Measurements from ENCODE around the gene ITGBL1. TPM values are rescaled to one million over a fixed set of nuclear protein-coding genes. Genes with fewer than 3 reads are reported as not detected.

Gene ITGBL1
- polyA plus RNA-seq, 3 donors: not detected

GRCh38 chr13:101490406-101491015, 38.0 kb downstream of the ITGBL1 start:
- Mint-ChIP-seq H3K4me1 (no peaks in the 10 kb centered on the region), H3K36me3 (no peaks in the 10 kb centered on the region), H3K4me3 (no peak overlapping the region), H3K27me3 (ENCODE audit: low read depth in 3 of 3) (peaks cover 0 to 1% (median 0%) of the 10 kb centered on the region in 3 donors), H3K27ac (no peak overlapping the region), H3K9me3 (peaks cover 0 to 4% (median 0%) of the 10 kb centered on the region in 7 donors)
- Histone ChIP-seq H3K4me1 (ENCODE audit: control insufficient read depth in 1 of 2, insufficient read depth in 2 of 2, low read length in 2 of 2) (no peaks in the 10 kb centered on the region), H3K9me3 (replicated peaks in 1 of 2; ENCODE audit: control insufficient read depth in 1 of 2, insufficient read depth in 1 of 2, low read length in 2 of 2) (no peaks in the 10 kb centered on the region), H2AFZ (ENCODE audit: insufficient read depth, low read depth, low read length, poor library complexity, severe bottlenecking) (no peak overlapping the region), H4K20me1 (ENCODE audit: insufficient read depth, low read length) (no peaks in the 10 kb centered on the region), H3K36me3 (replicated peaks in 1 of 2; ENCODE audit: control insufficient read depth in 1 of 2, insufficient read depth in 2 of 2, low read length in 2 of 2) (no peaks in the 10 kb centered on the region), H3K27ac (ENCODE audit: low read depth in 1 of 2, low read length in 2 of 2) (no peak overlapping the region), H3K4me2 (replicated peaks; ENCODE audit: extremely low read depth, low read length, poor library complexity, severe bottlenecking) (no peak overlapping the region), H3K9ac (ENCODE audit: insufficient read depth, low read length, poor library complexity, severe bottlenecking) (no peak overlapping the region), H3K4me3 (replicated peaks in 1 of 3; ENCODE audit: low read depth in 2 of 3, low read length in 3 of 3) (no peak overlapping the region), H3K27me3 (ENCODE audit: control insufficient read depth in 2 of 2, insufficient read depth in 2 of 2, low read length in 2 of 2) (no peaks in the 10 kb centered on the region), H3K79me2 (ENCODE audit: insufficient read depth, low read length) (no peaks in the 10 kb centered on the region)
- no peak for TF ChIP-seq CTCF (IDR thresholded peaks at IDR 0.05)
- intact Hi-C loops (cut with micrococcal nuclease): no loop called here
- DNase-seq: no peak

GRCh38 chr13:101492251-101492910, 39.9 kb downstream of the ITGBL1 start:
- no peak for TF ChIP-seq CTCF (IDR thresholded peaks at IDR 0.05)
- H3K27me3 Mint-ChIP-seq (ENCODE audit: low read depth in 3 of 3): peaks cover 0 to 1% (median 0%) of the 10 kb centered on the region in 3 donors
- no peaks in the 10 kb centered on the region for H3K36me3 ChIP-seq (replicated peaks in 1 of 2; ENCODE audit: control insufficient read depth in 1 of 2, insufficient read depth in 2 of 2, low read length in 2 of 2)
- WGBS (ENCODE audit: insufficient coverage): 93% methylated on average over 3 of the region's 3 CpGs
- H3K27me3 ChIP-seq (ENCODE audit: control insufficient read depth in 2 of 2, insufficient read depth in 2 of 2, low read length in 2 of 2): no peaks in the 10 kb centered on the region
- H3K4me3 ChIP-seq (replicated peaks in 1 of 3; ENCODE audit: low read depth in 2 of 3, low read length in 3 of 3): no peak overlapping the region
- H3K79me2 ChIP-seq (ENCODE audit: insufficient read depth, low read length): no peaks in the 10 kb centered on the region
- intact Hi-C loops (cut with micrococcal nuclease): no loop called here
- peaks cover 0 to 4% (median 0%) of the 10 kb centered on the region in 7 donors for H3K9me3 Mint-ChIP-seq
- H3K9me3 ChIP-seq (replicated peaks in 1 of 2; ENCODE audit: control insufficient read depth in 1 of 2, insufficient read depth in 1 of 2, low read length in 2 of 2): no peaks in the 10 kb centered on the region
- H3K4me1 ChIP-seq (ENCODE audit: control insufficient read depth in 1 of 2, insufficient read depth in 2 of 2, low read length in 2 of 2): no peaks in the 10 kb centered on the region
- H3K27ac ChIP-seq (ENCODE audit: low read depth in 1 of 2, low read length in 2 of 2): no peak overlapping the region
- H3K4me3 Mint-ChIP-seq: no peak overlapping the region
- H4K20me1 ChIP-seq (ENCODE audit: insufficient read depth, low read length): no peaks in the 10 kb centered on the region
- DNase-seq: no peak
- no peaks in the 10 kb centered on the region for H3K36me3 Mint-ChIP-seq
- no peak overlapping the region for H3K27ac Mint-ChIP-seq
- no peaks in the 10 kb centered on the region for H3K4me1 Mint-ChIP-seq
- H3K9ac ChIP-seq (ENCODE audit: insufficient read depth, low read length, poor library complexity, severe bottlenecking): no peak overlapping the region
- H3K4me2 ChIP-seq (replicated peaks; ENCODE audit: extremely low read depth, low read length, poor library complexity, severe bottlenecking): no peak overlapping the region
- H2AFZ ChIP-seq (ENCODE audit: insufficient read depth, low read depth, low read length, poor library complexity, severe bottlenecking): no peak overlapping the region

Measured in CD14-positive monocyte (primary cell).